ENCODE measurements around the gene DIS3.
"Not testable (repeated sequence)": the region's sequence is repeated elsewhere in the genome, so short reads cannot be mapped to it uniquely, and the experiment has no call there.

Gene DIS3

GRCh38 chr13:72751220-72751619 is 30.5 kb downstream of the DIS3 start:
- H3K36me3 ChIP-seq: peaks cover 97% of the 10 kb centered on the region
- H3K9ac ChIP-seq: no peak overlapping the region
- H4K20me1 ChIP-seq: peaks cover 76% of the 10 kb centered on the region
- no peak for TF ChIP-seq Cebpa-rat (IDR thresholded peaks at IDR 0.05)
- no peaks in the 10 kb centered on the region for H3K4me1 ChIP-seq
- 0 out of 2 replicates have a peak, but pooled peaks cover 4% of the 10 kb centered on the region for H3K9me3 ChIP-seq
- H3K27me3 ChIP-seq: no peaks in the 10 kb centered on the region
- no peak overlapping the region for H3K27ac ChIP-seq
- no peak overlapping the region for H3K4me2 ChIP-seq
- no peak overlapping the region for H3K4me3 ChIP-seq

- Histone ChIP-seq H3K9me3 (no peaks in the 10 kb centered on the region), H3K27me3 (no peaks in the 10 kb centered on the region), H3K4me1 (no peaks in the 10 kb centered on the region), H3K4me2 (no peak overlapping the region), H3K9ac (no peak overlapping the region), H3K4me3 (no peak overlapping the region), H3K36me3 (peaks cover 75% of the 10 kb centered on the region), H4K20me1 (peaks cover 60% of the 10 kb centered on the region), H3K27ac (no peak overlapping the region)
- no peak for TF ChIP-seq Cebpa-rat (IDR thresholded peaks at IDR 0.05)
Observed at GRCh38 chr13:72745260-72745659, 36.4 kb downstream of the DIS3 start.

GRCh38 chr13:72740015-72740414 is 41.7 kb downstream of the DIS3 start:
- H3K27ac ChIP-seq: no peak overlapping the region
- H4K20me1 ChIP-seq: peaks cover 34% of the 10 kb centered on the region; the same call in 1 of the 2 replicates
- H3K4me2 ChIP-seq: no peak overlapping the region
- H3K4me1 ChIP-seq: no peaks in the 10 kb centered on the region
- peaks cover 59% of the 10 kb centered on the region for H3K36me3 ChIP-seq
- TF ChIP-seq Cebpa-rat (IDR thresholded peaks at IDR 0.05): no peak
- H3K27me3 ChIP-seq: no peaks in the 10 kb centered on the region
- H3K4me3 ChIP-seq: no peak overlapping the region
- no peak overlapping the region for H3K9ac ChIP-seq
- H3K9me3 ChIP-seq: no peaks in the 10 kb centered on the region

GRCh38 chr13:72737033-72737432 is 44.7 kb downstream of the DIS3 start:
- Histone ChIP-seq H3K9me3 (no peaks in the 10 kb centered on the region), H3K36me3 (peaks cover 66% of the 10 kb centered on the region), H4K20me1 (peaks cover 24% of the 10 kb centered on the region; the same call in 1 of the 2 replicates), H3K4me2 (no peak overlapping the region), H3K27me3 (no peaks in the 10 kb centered on the region), H3K4me3 (no peak overlapping the region), H3K9ac (no peak overlapping the region), H3K27ac (no peak overlapping the region), H3K4me1 (no peaks in the 10 kb centered on the region)
- TF ChIP-seq Cebpa-rat (IDR thresholded peaks at IDR 0.05): no peak

GRCh38 chr13:72728290-72728605 is 53.5 kb downstream of the DIS3 start:
- H3K27me3 ChIP-seq: no peaks in the 10 kb centered on the region
- H3K9me3 ChIP-seq: peaks cover 5% of the 10 kb centered on the region; the same call in 1 of the 2 replicates
- H3K4me3 ChIP-seq: peak overlapping the region; percentile 97
- H3K4me1 ChIP-seq: peaks cover 25% of the 10 kb centered on the region
- H3K27ac ChIP-seq: peak overlapping the region; percentile 80
- H4K20me1 ChIP-seq: no peaks in the 10 kb centered on the region
- H3K36me3 ChIP-seq: peaks cover 46% of the 10 kb centered on the region
- TF ChIP-seq Cebpa-rat (IDR thresholded peaks at IDR 0.05): no peak
- H3K4me2 ChIP-seq: peak overlapping the region; percentile 93
- H3K9ac ChIP-seq: peak overlapping the region; percentile 84

GRCh38 chr13:72727417-72728289 is 54.0 kb downstream of the DIS3 start, which contains the start of the genes BORA and MZT1:
Gene BORA (plus strand): TSS chr13:72727923. CDS start chr13:72728941, 1,018 bp downstream.
Gene MZT1 (minus strand): TSS chr13:72727629. CDS start chr13:72727602, 27 bp downstream.
- Histone ChIP-seq H3K4me1 (peaks cover 25% of the 10 kb centered on the region), H3K27ac (peak within 1 kb of the TSS; percentile 91), H3K9ac (peak within 1 kb of the TSS; percentile 91), H4K20me1 (no peaks in the 10 kb centered on the region), H3K36me3 (peaks cover 43% of the 10 kb centered on the region), H3K27me3 (no peaks in the 10 kb centered on the region), H3K9me3 (peaks cover 5% of the 10 kb centered on the region; the same call in 1 of the 2 replicates), H3K4me3 (peak within 1 kb of the TSS; percentile 97), H3K4me2 (peak within 1 kb of the TSS; percentile 93)
- no peak for TF ChIP-seq Cebpa-rat (IDR thresholded peaks at IDR 0.05)

GRCh38 chr13:72726726-72727416 is 54.8 kb downstream of the DIS3 start:
- Histone ChIP-seq H4K20me1 (peaks cover 6% of the 10 kb centered on the region; the same call in 1 of the 2 replicates), H3K27ac (peak overlapping the region; percentile 91), H3K4me3 (peak overlapping the region; percentile 97), H3K9ac (peak overlapping the region; percentile 91), H3K9me3 (peaks cover 5% of the 10 kb centered on the region; the same call in 1 of the 2 replicates), H3K4me2 (peak overlapping the region; percentile 89), H3K36me3 (peaks cover 43% of the 10 kb centered on the region), H3K27me3 (no peaks in the 10 kb centered on the region), H3K4me1 (peaks cover 25% of the 10 kb centered on the region)
- no peak for TF ChIP-seq Cebpa-rat (IDR thresholded peaks at IDR 0.05)

GRCh38 chr13:72726185-72726584 is 55.5 kb downstream of the DIS3 start:
- H3K9me3 ChIP-seq, H3K27ac ChIP-seq, H3K27me3 ChIP-seq: not testable (repeated sequence)
- Histone ChIP-seq H3K4me2 (peak overlapping the region; percentile 89), H3K4me1 (peaks cover 25% of the 10 kb centered on the region), H4K20me1 (peaks cover 11% of the 10 kb centered on the region; the same call in 1 of the 2 replicates), H3K4me3 (peak overlapping the region; percentile 97), H3K9ac (peak overlapping the region; percentile 91; the same call in 1 of the 2 replicates), H3K36me3 (peaks cover 42% of the 10 kb centered on the region)

- TF ChIP-seq Cebpa-rat (IDR thresholded peaks at IDR 0.05): no peak
- Histone ChIP-seq H3K27me3 (no peaks in the 10 kb centered on the region), H3K4me1 (no peaks in the 10 kb centered on the region), H3K9me3 (peaks cover 52% of the 10 kb centered on the region), H3K36me3 (peaks cover 93% of the 10 kb centered on the region), H3K4me2 (no peak overlapping the region), H3K27ac (no peak overlapping the region), H4K20me1 (peaks cover 29% of the 10 kb centered on the region), H3K4me3 (no peak overlapping the region), H3K9ac (no peak overlapping the region)
Observed at GRCh38 chr13:72716776-72717175, 64.9 kb downstream of the DIS3 start.
